GM19023 (cell line): ENCODE measurements around the gene JPT2.

Experiments used
- ATAC-seq: cut with Tn5 transposase; IDR thresholded peaks from one replicate; pipeline ENCODE4 v1.9.1; 2021; ENCODE audit warnings: mild to moderate bottlenecking, moderate library complexity; ENCODE audit not compliant: unreplicated experiment

Gene JPT2

DNA sequence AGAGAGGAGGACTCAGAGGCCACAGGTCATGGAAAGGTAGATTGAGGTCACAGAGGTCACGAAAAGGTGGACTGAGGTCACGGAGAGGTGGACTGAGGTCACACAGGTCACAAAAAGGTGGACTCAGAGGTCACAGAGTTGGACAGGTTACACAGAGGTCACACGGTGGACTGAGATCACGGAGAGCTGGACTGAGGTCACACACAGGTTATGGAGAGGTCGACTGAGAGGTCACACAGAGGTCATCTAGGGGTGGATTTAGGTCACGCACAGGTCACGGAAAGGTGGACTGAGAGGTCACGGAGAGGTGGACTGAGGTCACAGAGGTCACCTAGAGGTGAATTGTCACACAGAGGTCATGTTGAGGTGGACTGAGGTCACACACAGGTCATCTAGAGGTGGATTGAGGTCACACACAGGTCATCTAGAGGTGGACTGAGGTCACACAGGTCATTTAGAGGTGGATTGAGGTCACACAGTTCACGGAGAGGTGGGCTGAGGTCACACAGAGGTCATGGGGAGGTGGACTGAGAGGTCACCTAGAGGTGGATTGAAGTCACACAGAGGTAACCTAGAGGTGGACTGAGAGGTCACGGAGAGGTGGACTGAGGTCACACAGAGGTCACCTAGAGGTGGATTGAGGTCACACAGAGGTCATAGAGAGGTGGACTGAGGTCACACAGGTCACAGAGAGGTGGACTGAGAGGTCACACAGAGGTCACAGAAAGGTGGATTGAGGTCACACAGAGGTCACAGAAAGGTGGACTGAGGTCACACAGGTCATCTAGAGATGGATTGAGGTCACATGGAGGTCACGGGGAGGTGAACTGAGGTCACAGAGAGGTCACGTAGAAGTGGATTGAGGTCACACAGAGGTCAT is 26.7 kb upstream of the JPT2 start:
- no peak for ATAC-seq

DNA sequence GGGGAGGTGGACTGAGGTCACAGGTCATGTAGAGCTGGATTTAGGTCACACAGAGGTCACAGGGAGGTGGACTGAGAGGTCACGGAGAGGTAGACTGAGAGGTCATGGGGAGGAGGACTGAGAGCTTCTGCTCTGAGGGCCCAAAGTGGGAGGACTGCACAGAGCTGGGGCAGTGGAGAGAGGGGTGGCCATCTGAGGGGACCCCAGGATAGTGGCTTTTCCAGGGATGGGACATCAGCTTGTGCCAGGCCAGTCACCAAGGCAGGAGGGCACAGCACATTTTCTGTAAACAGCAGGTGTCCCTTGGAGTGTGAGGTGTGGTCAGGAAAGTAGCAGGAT is 26.1 kb upstream of the JPT2 start:
- no peak for ATAC-seq

DNA sequence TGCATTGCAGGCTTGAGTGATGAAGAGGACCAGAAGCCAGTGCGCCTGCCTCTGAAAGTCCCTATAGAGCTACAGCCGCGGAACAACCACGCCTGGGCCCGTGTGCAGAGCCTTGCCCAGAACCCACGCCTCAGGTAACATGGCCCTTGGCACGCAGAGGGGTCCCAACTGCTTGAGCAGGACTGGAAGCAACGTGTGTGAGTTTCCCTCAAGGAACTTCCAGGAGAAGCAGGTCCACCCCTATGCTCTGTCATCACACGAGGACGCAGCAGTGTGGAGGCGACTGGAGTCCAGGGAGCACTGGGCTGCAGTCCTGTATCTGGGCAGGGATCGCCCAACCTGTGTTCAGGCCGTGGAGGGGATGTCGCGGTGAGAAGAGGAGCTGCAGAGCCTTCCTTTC is 25.1 kb upstream of the JPT2 start:
- no peak for ATAC-seq

DNA sequence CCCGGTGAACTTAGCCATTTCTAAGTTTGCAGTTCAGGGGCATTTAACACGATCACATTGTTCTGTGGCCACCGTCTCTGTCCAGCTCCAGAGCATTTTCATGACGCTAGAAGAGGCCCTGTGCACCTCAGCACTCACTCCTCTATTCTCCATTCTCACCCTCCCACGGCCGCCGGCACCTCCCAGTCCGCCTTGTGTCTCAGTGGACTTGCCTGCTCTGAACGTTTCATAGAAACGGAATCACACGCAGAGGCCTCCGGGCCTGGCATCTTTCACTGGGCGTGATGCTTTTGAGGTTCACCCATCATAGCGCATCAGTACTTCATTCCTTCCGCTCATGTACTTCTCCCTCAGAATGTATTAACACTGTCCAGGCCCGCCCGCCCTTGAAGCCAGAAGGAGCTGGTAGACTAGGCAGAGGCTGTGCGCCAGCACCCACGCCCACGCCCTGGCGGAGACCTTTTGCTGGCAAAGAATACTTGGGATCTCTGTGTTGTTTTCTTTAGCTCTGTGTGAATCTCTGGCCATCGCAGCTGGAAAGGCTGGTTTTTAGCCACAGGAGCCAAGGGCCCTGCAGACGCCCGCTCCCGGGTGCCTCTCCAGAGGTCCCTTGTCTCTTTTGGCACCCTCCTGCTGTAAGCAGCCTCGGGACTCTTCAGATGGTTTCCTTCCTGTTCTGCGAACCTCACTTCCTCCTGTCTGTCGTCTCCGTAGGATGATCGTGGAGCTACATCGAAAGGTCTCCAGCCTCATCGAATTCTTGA is 23.4 kb upstream of the JPT2 start:
- no peak for ATAC-seq

DNA sequence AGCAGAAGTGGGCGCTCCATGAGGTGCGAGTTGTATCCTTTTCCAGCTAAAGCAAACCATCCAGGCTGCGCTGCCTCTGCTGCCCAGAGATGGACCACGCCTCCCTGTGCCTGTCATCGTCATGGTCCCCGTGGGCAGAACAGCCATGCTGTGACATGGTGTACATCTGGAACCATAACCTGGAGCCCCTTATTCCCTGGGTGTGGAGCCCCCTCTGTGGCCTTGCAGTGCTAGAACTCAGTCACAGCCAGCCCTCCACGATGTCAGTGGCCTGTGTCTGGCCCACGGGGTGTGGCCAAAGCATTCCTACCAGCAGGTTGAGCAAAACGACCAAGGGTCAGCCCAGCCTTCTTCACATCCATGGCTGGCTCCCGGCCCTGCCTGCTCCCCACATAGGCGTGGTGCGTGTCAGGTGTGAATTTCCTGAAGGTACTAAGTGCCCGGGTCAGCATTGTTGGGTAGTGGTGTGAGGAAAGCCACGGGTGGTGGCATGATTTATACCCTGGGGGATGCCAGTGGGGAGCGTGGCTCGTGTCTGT is 22.7 kb upstream of the JPT2 start:
- ATAC-seq: no peak

DNA sequence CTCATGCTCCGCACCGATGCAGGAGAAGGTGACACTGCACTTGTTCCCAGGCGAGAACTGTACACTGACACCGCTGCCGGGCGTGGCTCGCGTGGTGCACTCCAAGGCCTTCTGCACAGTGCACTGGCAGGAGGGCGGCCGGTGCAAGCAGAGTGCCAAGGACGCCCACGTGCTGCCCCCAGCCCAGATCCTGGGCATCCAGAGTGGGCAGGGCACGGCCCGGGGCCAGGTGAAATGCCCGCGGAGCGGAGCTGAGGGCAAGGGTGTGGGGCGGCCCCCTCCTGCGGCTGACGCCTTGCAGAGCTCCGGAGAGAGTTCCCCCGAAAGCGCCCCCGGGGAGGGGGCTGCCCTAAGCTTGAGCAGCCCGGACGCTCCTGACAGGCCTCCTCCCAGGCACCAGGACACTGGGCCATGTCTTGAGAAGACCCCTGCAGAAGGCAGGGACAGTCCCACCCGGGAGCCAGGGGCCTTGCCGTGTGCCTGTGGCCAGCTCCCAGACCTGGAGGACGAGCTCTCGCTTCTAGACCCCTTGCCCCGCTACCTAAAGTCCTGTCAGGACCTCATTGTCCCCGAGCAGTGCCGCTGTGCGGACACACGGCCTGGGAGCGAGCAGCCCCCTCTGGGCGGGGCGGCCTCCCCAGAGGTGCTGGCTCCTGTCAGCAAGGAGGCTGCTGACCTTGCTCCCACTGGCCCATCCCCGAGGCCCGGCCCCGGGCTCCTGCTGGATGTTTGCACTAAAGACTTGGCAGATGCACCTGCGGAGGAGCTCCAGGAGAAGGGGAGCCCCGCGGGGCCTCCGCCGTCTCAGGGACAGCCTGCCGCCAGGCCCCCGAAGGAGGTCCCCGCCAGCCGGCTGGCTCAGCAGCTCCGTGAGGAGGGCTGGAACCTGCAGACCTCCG is 21.9 kb upstream of the JPT2 start:
- no peak for ATAC-seq

DNA sequence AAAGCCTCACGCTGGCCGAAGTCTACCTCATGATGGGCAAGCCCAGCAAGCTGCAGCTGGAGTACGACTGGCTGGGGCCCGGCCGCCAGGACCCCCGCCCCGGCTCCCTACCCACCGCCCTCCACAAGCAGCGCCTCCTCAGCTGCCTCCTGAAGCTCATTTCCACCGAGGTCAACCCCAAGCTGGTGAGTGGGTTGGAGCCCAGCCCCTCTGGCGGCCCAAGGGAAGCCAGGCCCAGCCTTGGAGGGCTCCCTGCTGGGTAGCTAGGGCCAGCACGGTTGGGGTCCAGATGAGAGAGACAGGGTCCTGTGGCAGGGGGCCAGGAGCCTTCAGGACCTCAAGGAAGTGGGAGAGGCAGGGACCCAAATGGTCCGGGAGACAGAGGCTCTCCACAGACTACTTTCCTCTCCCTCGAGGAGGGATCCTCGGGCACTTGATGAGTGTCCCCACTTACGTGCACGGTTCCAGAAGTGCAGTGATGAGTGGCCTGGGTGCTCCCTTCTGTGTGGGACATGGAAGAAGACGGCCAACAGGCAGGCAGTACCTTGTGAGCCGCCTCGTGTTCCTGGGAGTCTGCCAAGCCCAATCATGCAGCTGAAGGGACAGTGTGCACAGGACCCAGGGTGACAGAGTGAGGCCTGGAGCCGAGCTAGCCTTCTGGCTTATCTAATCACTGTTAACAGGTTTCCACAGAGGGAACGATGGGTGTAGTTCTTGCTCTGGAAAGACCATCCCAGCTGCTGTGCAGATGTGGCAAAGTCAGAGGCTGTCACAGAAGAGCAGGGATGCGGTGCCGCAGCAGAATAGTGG is 21.1 kb upstream of the JPT2 start:
- ATAC-seq: no peak

DNA sequence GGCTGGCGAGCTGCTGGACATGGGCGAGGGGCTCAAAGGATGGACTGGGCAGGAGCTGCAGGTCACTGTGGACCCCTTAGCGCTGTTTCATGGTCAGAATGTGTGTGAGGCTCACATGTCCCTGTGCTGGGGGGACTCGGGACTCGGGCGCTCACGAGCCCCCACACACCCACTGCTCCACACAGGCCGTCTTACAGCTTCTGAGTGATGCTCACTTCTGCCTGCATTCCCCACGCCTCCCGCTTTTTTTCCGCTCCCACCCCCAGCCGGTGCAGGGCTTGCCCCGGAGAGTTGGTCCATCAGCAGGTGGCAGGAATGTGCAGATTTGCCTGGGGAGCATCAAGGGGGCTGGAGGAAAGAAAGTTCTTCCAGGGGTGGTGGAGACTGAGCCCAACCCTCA is 20.2 kb upstream of the JPT2 start:
- ATAC-seq: no peak

DNA sequence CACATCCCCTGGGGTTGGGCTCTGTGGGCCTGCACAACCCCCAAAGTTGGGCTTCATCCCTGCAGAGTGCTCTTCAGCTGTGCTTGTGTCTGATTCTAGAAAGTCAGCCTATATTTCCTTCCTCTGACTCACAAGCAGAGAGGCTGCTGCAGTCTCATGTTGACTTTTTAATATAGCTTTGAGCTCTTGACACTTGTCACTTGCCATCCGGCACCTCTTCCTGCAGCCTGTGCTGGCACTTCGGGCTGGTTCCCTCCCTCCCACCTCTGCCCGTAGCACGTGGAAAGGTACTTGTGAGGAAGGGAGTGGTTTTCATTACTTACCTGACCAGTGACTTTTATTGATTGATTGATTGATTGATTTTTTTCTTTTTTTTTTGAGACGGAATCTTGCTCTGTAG is 19.0 kb upstream of the JPT2 start:
- no peak for ATAC-seq

DNA sequence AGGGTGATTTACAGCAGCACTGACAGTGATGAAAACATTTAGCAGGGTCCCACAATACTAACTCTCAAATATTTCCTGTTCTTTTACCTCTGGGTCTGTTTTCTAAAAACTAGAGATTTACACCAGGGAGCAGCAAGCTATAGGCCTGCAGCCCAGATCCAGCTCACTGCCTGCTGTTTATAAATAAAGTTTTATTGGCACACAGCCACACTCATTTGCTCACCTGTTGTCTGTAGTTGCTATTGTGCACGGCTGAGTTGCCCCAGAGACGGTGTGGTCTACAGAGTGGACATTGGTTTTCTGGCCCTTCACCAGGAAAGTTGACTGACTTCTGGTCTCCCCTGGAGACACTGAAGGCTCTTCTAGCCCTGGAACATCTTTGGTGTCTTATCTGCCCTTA is 16.3 kb upstream of the JPT2 start:
- no peak for ATAC-seq

DNA sequence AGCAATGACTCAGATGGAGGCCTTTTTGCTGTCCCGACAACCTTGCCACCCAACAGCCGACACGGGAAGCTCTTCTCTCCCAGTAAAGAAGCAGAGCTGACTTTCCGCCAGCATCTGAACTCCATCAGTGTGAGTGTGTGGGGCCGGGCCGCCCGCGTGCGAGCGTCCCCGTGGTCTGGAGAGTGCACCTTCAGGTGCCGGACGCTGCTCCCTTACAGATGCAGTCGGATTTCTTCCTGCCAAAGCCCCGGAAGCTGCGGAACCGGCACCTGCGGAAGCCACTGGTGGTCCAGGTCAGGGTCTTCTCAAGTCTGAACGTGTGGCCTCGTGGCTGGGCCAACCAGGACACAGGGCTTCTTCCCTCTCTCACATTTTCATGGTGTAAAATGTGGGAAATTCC is 15.5 kb upstream of the JPT2 start:
- no peak for ATAC-seq

DNA sequence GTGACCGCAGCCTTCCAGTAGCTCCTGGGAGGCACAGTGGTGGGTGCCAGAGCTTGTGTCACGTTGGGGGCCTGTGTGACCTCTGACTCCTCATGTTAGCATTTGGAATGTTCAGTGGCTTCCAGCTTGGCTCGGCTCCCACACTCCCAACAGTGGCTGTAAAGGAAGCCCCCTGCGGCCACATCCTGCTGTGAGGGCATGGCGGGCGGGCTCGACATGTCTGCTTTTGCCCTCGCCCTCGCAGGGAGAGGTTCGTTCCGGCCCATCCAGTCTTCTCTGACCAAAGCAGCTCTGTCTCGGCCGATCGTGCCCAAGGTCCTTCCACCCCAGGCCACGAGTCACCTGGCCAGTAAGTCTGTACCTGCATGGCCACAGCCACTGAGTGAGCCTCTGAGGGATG is 12.2 kb upstream of the JPT2 start:
- ATAC-seq: no peak

DNA sequence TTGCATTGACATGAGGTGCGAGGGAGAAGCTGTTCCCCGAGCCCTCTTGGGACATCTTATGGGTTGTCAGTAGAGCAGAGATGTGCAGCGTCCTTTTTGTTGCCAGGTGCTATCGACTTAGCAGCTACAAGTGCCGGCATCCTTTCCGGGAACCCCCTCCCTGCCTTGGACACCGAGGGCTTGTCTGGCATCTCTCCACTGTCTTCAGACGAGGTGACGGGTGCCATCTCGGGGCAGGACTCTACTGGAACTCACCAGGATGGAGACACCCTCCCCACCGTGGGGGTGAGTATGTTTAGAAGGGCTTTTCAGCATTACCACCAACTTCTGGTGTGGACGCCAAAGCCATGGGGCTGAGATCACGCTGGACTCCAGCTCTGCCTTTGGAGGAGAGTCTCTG is 11.8 kb upstream of the JPT2 start:
- ATAC-seq: no peak

DNA sequence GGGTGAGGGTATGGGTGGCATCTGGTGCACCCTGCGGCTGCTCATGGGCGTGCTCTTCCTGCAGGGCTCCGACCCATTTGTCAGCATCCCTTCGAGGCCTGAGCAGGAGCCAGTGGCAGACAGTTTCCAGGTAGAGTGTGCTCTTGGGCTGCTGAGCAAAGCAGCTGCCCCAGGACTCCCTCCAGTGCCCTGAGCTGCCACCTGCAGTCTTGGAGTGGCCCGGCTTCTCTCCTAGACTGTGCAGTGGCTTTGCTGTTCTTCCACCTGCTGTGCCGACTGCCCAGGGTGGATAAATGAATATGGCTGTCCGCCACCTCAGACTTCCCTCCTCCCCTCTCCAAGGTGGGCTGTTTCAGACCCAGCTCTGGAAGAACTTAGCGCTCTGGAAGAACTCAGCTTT is 10.8 kb upstream of the JPT2 start:
- no peak for ATAC-seq

DNA sequence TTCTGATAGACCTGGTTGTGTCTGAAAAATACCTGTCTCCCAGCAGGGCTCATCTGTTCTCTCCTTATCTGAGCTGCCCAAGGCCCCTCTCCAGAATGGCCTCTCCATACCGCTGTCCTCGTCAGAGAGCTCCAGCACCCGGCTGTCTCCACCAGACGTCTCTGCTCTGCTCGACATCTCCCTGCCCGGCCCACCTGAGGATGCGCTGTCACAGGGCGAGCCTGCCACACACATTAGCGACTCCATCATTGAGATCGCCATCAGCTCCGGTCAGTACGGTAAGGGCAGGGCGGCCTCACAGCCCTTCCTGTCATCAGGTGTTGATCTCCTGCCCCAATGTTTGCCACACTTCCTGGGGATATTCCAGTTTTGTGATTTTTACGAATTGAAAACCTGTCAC is 10.2 kb upstream of the JPT2 start:
- no peak for ATAC-seq

DNA sequence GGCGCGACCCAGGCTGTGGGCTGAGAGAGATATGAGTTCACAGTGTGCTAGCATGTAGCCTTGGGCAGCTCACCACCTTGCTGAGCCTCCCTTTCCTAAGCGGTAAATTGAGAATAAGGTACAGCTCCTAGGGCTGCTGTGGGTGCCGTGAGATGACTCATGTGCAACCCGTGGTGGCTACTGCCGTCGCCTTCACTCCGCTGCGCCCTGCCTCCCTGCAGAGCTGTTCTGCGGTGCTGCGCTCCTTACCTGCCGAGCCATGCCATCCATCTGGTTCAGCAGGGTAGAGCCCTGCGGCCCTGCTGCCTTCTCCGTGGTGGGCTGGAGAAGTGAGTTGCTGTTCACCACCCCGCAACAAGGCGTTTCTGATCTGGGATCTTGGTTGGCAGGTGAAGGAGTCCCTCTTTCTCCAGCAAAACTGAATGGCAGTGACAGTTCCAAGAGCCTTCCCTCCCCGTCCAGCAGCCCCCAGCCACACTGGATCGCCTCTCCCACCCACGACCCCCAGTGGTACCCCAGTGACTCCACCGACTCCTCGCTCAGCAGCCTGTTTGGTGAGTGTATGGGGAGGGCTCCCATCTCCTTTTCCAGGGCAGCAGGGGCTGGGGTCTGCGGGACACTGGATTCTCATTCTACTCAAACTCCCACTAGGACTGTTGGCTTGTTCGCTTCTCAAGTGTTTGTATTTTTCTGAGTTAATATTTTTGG is 9.3 kb upstream of the JPT2 start:
- ATAC-seq: no peak

DNA sequence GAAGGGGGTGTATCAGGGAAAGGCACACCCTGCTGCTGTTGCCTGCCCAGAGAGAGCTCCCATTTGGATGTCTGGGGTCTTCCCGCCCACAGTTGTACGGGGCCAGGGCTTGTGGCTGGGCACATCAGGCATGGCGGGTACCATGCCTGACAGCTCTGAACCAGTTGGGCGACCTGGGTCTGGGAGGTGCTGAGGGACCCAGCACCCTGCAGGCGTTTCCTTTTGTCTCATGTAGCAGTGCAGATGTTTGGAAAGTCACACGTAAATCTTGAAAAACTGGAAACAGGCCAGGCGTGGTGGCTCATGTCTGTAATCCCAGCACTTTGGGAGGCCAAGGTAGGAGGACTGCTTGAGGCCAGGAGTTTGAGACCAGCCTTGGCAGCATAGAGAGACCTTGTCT is 8.4 kb upstream of the JPT2 start:
- no peak for ATAC-seq

DNA sequence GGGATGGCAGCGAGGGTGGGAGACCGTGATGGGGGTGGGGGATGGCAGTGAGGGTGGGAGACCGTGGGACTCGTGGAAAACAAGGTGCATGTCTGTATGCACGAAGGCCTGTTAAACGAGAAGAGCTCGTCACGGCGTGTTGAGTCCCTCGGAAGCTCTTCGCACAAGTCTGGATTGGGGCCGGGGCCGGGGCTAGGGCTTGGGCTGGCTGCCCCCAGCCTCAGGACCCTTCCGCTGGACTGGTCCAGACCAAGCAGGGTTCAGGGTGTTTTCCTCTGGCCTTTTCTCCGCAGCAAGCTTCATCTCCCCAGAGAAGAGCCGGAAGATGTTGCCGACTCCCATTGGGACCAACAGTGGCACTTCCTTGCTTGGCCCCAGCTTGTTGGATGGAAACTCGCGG is 7.7 kb upstream of the JPT2 start:
- no peak for ATAC-seq

DNA sequence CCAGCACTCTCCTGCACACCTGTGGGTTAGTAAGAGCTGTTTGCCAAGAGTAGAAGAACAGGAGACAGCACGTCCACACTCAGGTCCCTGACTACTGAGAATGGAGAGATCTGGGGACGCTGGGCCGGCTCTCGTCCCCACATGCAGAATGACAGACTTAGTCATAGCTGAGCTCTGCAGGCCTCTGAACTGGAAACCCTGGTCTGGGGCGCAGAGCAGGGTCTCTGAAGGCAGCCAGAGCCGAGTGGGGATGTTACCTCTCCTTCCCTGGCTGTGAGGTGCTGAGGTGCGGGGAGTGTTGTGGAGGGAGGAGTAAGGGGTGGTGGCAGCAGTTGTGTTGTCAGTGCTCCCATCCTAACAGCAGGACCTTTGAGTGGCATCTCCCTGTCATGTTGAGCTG is 7.2 kb upstream of the JPT2 start:
- ATAC-seq: no peak
